ENCODE results near the gene EXT2. TPM values are rescaled to one million over a fixed set of nuclear protein-coding genes. Genes with fewer than 3 reads are reported as not detected.

The EXT2 gene
- total RNA-seq, 1 donor = 174 TPM

- Histone ChIP-seq H3K79me2 (ENCODE audit: insufficient read depth, low read length) (no peaks in the 10 kb centered on the region), H2AFZ (ENCODE audit: low read length) (no peak overlapping the region), H3K4me3 (ENCODE audit: insufficient read depth, low read length) (no peak overlapping the region), H3K4me2 (ENCODE audit: insufficient read depth, low read length) (no peak overlapping the region), H3K4me1 (ENCODE audit: insufficient read depth, low read length) (peaks cover 5% of the 10 kb centered on the region), H3K27ac (ENCODE audit: low read depth, low read length) (no peak overlapping the region), H3K36me3 (ENCODE audit: insufficient read depth, low read length) (no peaks in the 10 kb centered on the region), H4K20me1 (ENCODE audit: insufficient read depth, low read length) (peaks cover 10% of the 10 kb centered on the region), H3K9me3 (ENCODE audit: low read depth, low read length) (no peaks in the 10 kb centered on the region), H3K27me3 (ENCODE audit: insufficient read depth, low read length) (no peaks in the 10 kb centered on the region)
- DNase-seq (ENCODE audit: insufficient read length, low spot score, missing footprints) = no peak
- TF ChIP-seq CTCF (IDR thresholded peaks at IDR 0.05; ENCODE audit: extremely low read depth, low read depth, low read length) = no peak
Observed at GRCh38 chr11:44199298-44199697, 103.8 kb downstream of the EXT2 start.

GRCh38 chr11:44199816-44200215 is 104.3 kb downstream of the EXT2 start:
- no peaks in the 10 kb centered on the region for H3K79me2 ChIP-seq (ENCODE audit: insufficient read depth, low read length)
- H3K9me3 ChIP-seq (ENCODE audit: low read depth, low read length) = no peaks in the 10 kb centered on the region
- TF ChIP-seq CTCF (IDR thresholded peaks at IDR 0.05; ENCODE audit: extremely low read depth, low read depth, low read length) = no peak
- H3K27me3 ChIP-seq (ENCODE audit: insufficient read depth, low read length) = no peaks in the 10 kb centered on the region
- H3K36me3 ChIP-seq (ENCODE audit: insufficient read depth, low read length) = no peaks in the 10 kb centered on the region
- H4K20me1 ChIP-seq (ENCODE audit: insufficient read depth, low read length) = peaks cover 10% of the 10 kb centered on the region
- no peak overlapping the region for H3K4me2 ChIP-seq (ENCODE audit: insufficient read depth, low read length)
- no peak overlapping the region for H3K27ac ChIP-seq (ENCODE audit: low read depth, low read length)
- H3K4me1 ChIP-seq (ENCODE audit: insufficient read depth, low read length) = peaks cover 5% of the 10 kb centered on the region
- H2AFZ ChIP-seq (ENCODE audit: low read length) = no peak overlapping the region
- no peak overlapping the region for H3K4me3 ChIP-seq (ENCODE audit: insufficient read depth, low read length)
- DNase-seq (ENCODE audit: insufficient read length, low spot score, missing footprints) = no peak

DNA sequence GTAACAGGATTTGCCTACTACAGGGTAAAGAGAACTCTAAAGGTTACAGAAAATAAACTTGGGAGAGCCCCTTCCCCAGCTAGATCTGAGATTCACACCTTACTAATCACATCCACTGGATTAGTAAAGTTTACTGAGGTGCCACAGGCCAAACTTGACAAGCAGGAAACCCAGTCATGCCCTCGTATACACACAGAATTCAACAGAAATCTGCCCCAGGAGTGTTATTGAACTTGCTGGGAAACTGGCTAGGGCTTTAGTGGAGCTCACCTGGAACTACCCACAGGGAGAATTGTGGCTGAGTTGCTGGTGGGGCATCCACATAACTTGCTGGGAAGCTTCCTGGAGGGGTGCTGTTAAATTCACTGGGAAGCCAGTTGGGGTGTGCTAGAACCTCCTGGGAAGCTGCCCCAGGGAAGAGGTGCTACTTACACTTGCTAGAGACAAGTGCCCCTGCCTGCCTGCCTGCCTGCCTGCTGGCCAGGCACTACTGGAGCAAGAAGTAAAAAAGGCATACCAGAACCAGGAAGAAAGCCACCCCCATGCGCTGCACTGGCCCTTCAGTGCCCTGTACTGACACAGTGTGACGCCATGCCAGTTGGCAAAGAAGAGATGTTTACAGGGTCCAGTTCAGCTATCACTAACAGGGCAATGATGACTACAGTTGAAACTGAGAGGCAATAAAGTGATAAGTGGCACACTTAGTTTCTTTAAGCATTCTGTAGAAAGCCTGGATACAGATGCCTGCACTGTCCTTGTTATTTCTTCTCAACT is 108.0 kb downstream of the EXT2 start:
- TF ChIP-seq CTCF (IDR thresholded peaks at IDR 0.05; ENCODE audit: extremely low read depth, low read depth, low read length) = no peak
- peaks cover 5% of the 10 kb centered on the region for H3K4me1 ChIP-seq (ENCODE audit: insufficient read depth, low read length)
- H3K27me3 ChIP-seq (ENCODE audit: insufficient read depth, low read length) = no peaks in the 10 kb centered on the region
- peaks cover 3% of the 10 kb centered on the region for H3K36me3 ChIP-seq (ENCODE audit: insufficient read depth, low read length)
- no peak overlapping the region for H2AFZ ChIP-seq (ENCODE audit: low read length)
- H3K27ac ChIP-seq (ENCODE audit: low read depth, low read length) = no peak overlapping the region
- no peak overlapping the region for H3K4me2 ChIP-seq (ENCODE audit: insufficient read depth, low read length)
- H4K20me1 ChIP-seq (ENCODE audit: insufficient read depth, low read length) = peaks cover 10% of the 10 kb centered on the region
- no peak overlapping the region for H3K4me3 ChIP-seq (ENCODE audit: insufficient read depth, low read length)
- H3K79me2 ChIP-seq (ENCODE audit: insufficient read depth, low read length) = no peaks in the 10 kb centered on the region
- H3K9me3 ChIP-seq (ENCODE audit: low read depth, low read length) = no peaks in the 10 kb centered on the region
- DNase-seq (ENCODE audit: insufficient read length, low spot score, missing footprints) = no peak

DNA sequence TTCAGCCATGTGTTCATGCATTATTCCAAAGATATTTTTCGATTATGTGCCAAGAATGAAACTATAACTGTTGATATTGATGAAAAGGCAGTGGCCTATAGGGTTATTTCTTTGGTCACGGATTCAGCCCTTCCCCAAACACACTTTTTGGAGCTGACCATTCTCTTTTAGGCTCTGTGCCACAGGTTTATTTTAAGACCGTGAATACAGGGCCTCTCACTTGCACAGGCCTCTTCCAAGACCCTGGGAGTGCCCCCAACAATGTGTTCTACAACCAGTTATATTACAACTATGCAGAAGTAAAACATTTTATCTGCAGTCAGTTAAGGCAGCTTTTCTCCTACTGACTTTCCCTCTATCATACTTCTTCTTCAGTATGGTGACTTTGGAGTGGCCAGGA is 109.9 kb downstream of the EXT2 start:
- no peak overlapping the region for H3K4me2 ChIP-seq (ENCODE audit: insufficient read depth, low read length)
- no peaks in the 10 kb centered on the region for H3K9me3 ChIP-seq (ENCODE audit: low read depth, low read length)
- H3K36me3 ChIP-seq (ENCODE audit: insufficient read depth, low read length) = peaks cover 3% of the 10 kb centered on the region
- no peaks in the 10 kb centered on the region for H3K27me3 ChIP-seq (ENCODE audit: insufficient read depth, low read length)
- H3K79me2 ChIP-seq (ENCODE audit: insufficient read depth, low read length) = no peaks in the 10 kb centered on the region
- H3K27ac ChIP-seq (ENCODE audit: low read depth, low read length) = no peak overlapping the region
- TF ChIP-seq CTCF (IDR thresholded peaks at IDR 0.05; ENCODE audit: extremely low read depth, low read depth, low read length) = no peak
- DNase-seq (ENCODE audit: insufficient read length, low spot score, missing footprints) = no peak
- H3K4me1 ChIP-seq (ENCODE audit: insufficient read depth, low read length) = peaks cover 18% of the 10 kb centered on the region
- no peak overlapping the region for H2AFZ ChIP-seq (ENCODE audit: low read length)
- peaks cover 10% of the 10 kb centered on the region for H4K20me1 ChIP-seq (ENCODE audit: insufficient read depth, low read length)
- H3K4me3 ChIP-seq (ENCODE audit: insufficient read depth, low read length) = no peak overlapping the region
